NB4 (cell line): ENCODE results near the gene CC2D1A.
A peak's percentile ranks its signal among the peaks of the same experiment; 100 is the strongest.

Experiments
- DNase-seq: peaks from one replicate; pipeline ENCODE4 v3.0.0; 2010; ENCODE audit warnings: low read depth
- H3K4me3 ChIP-seq: one replicate; pipeline ENCODE4 v1.5.1; 2011; ENCODE audit warnings: mild to moderate bottlenecking, low read depth, low read length, moderate library complexity
- CTCF ChIP-seq: IDR thresholded peaks from one replicate; pipeline ENCODE4 v1.5.1; 2012; ENCODE audit warnings: low read depth, low read length
- MAX ChIP-seq: IDR thresholded peaks from 2 replicates; pipeline ENCODE4 v1.6.1; 2011; ENCODE audit warnings: low read depth, low read length
- MYC ChIP-seq: IDR thresholded peaks from 2 replicates; pipeline ENCODE4 v1.6.1; 2011; ENCODE audit warnings: low read depth, low read length
- POLR2A ChIP-seq: IDR thresholded peaks from 2 replicates; pipeline ENCODE4 v1.6.1; 2011; ENCODE audit warnings: mild to moderate bottlenecking; ENCODE audit not compliant: insufficient read length; ENCODE audit errors: extremely low read depth

The CC2D1A gene

GRCh38 chr19:13896227-13896626, 9.8 kb upstream of the CC2D1A start:
- no peak overlapping the region for H3K4me3 ChIP-seq
- TF ChIP-seq POLR2A, result no peak
- TF ChIP-seq MYC, result no peak
- no peak for TF ChIP-seq MAX
- no peak for TF ChIP-seq CTCF
- no peak for DNase-seq

- TF ChIP-seq POLR2A, result no peak
- no peak for TF ChIP-seq MYC
- TF ChIP-seq MAX, result no peak
- TF ChIP-seq CTCF, result no peak
- no peak overlapping the region for H3K4me3 ChIP-seq
- DNase-seq, result no peak
Measured at GRCh38 chr19:13899393-13899792, 6.6 kb upstream of the CC2D1A start.

- no peak for TF ChIP-seq MYC
- DNase-seq, result no peak
- H3K4me3 ChIP-seq, result no peak overlapping the region
Measured at GRCh38 chr19:13899912-13900584, 6.0 kb upstream of the CC2D1A start.

GRCh38 chr19:13902993-13903555, 2.9 kb upstream of the CC2D1A start:
- DNase-seq, result peak; percentile 59
- no peak overlapping the region for H3K4me3 ChIP-seq
- TF ChIP-seq CTCF, result peak; percentile 39
- TF ChIP-seq MYC, result no peak

- no peak for TF ChIP-seq CTCF
- TF ChIP-seq MYC, result no peak
- TF ChIP-seq MAX, result no peak
- no peak for TF ChIP-seq POLR2A
- peak overlapping the region; percentile 57 for H3K4me3 ChIP-seq
- peak; percentile 27 for DNase-seq
Measured at GRCh38 chr19:13906521-13906904, 512 bp downstream of the CC2D1A start.

GRCh38 chr19:13906910-13907309, 909 bp downstream of the CC2D1A start:
- H3K4me3 ChIP-seq, result peak overlapping the region; percentile 57
- no peak for DNase-seq
- no peak for TF ChIP-seq MAX
- TF ChIP-seq CTCF, result no peak
- TF ChIP-seq MYC, result no peak
- no peak for TF ChIP-seq POLR2A
